OCI-LY1 (cell line): ENCODE results near the gene MRPL54.

Experiments used
- H2AFZ ChIP-seq: fragments of 200-600 bp; sonication (generic), shearing (Covaris generic); 2 replicates; pipeline ENCODE4 v1.6.0; 2014; ENCODE audit warnings: antibody characterized with exemption, mild to moderate bottlenecking, low read length
- H3F3A ChIP-seq: fragments of 200-600 bp; sonication (generic), shearing (Covaris generic); 2 replicates; pipeline ENCODE4 v1.6.0; 2014; ENCODE audit warnings: mild to moderate bottlenecking, antibody characterized with exemption, low read length, moderate library complexity; ENCODE audit not compliant: insufficient read depth
- H3K27ac ChIP-seq: fragments of 200-600 bp; sonication (generic); 2 replicates; pipeline ENCODE4 v1.5.1; 2014; ENCODE audit warnings: low read length, mixed run types, mild to moderate bottlenecking, low read depth; ENCODE audit not compliant: poor library complexity, severe bottlenecking
- H3K27me3 ChIP-seq: fragments of 200-600 bp; sonication (generic); 2 replicates; pipeline ENCODE4 v1.6.0; 2014; ENCODE audit warnings: antibody characterized with exemption, mild to moderate bottlenecking, low read length, moderate library complexity; ENCODE audit not compliant: insufficient read depth
- H3K36me3 ChIP-seq: fragments of 200-600 bp; sonication (generic); 2 replicates; pipeline ENCODE4 v1.6.1; 2014; ENCODE audit warnings: mild to moderate bottlenecking, antibody characterized with exemption, low read length, moderate library complexity, mixed read lengths; ENCODE audit not compliant: insufficient read depth
- H3K4me1 ChIP-seq: fragments of 200-600 bp; sonication (generic); 2 replicates; pipeline ENCODE4 v1.5.1; 2014; ENCODE audit warnings: mild to moderate bottlenecking, low read length, moderate library complexity; ENCODE audit not compliant: insufficient read depth, severe bottlenecking
- H3K4me2 ChIP-seq: fragments of 200-600 bp; sonication (generic), shearing (Covaris generic); 2 replicates; pipeline ENCODE4 v1.6.1; 2014; ENCODE audit warnings: low read length
- H3K4me3 ChIP-seq: fragments of 200-600 bp; sonication (generic); 2 replicates; pipeline ENCODE4 v1.5.1; 2014; ENCODE audit warnings: low read length, low read depth, mild to moderate bottlenecking, mixed read lengths; ENCODE audit not compliant: poor library complexity, severe bottlenecking
- H3K79me2 ChIP-seq: fragments of 200-600 bp; shearing (Covaris generic); 2 replicates; pipeline ENCODE4 v1.6.1; 2016; ENCODE audit warnings: mixed run types, low read length, mixed read lengths; ENCODE audit not compliant: insufficient read depth
- H3K9ac ChIP-seq: fragments of 200-600 bp; sonication (generic), shearing (Covaris generic); 2 replicates; pipeline ENCODE4 v1.6.1; 2014; ENCODE audit warnings: mild to moderate bottlenecking, low read length, mixed read lengths
- H3K9me2 ChIP-seq: fragments of 200-600 bp; sonication (generic), shearing (Covaris generic); 2 replicates; pipeline ENCODE4 v1.6.1; 2014; ENCODE audit warnings: low read depth, mild to moderate bottlenecking, low read length, mixed read lengths
- H3K9me3 ChIP-seq: fragments of 200-600 bp; shearing (Covaris generic); 2 replicates; pipeline ENCODE4 v1.6.1; 2014; ENCODE audit warnings: low read length, mixed read lengths
- H4K20me1 ChIP-seq: fragments of 200-600 bp; sonication (generic), shearing (Covaris generic); 2 replicates; pipeline ENCODE4 v1.6.0; 2016; ENCODE audit warnings: mild to moderate bottlenecking, low read length; ENCODE audit not compliant: insufficient read depth
- CTCF ChIP-seq: fragments of 200-600 bp; sonication (generic), shearing (Covaris generic); IDR thresholded peaks from 2 replicates; pipeline ENCODE4 v1.5.1; 2017; ENCODE audit warnings: mild to moderate bottlenecking, antibody characterized with exemption, low read length, moderate library complexity, mixed read lengths
- EZH2 ChIP-seq: fragments of 200-600 bp; sonication (generic), shearing (Covaris generic); IDR thresholded peaks from 2 replicates; pipeline ENCODE4 v1.8.0; 2017; ENCODE audit warnings: borderline replicate concordance, mixed run types, mild to moderate bottlenecking, antibody characterized with exemption, low read length, moderate library complexity, mixed read lengths

The MRPL54 gene

GRCh38 chr19:3801412-3802096 lies 39.1 kb downstream of the MRPL54 start:
- Histone ChIP-seq H3K4me1 (no peaks in the 10 kb centered on the region), H3K9ac (no peak overlapping the region), H3K27me3 (no peaks in the 10 kb centered on the region; the same call in 1 of the 2 replicates), H4K20me1 (no peaks in the 10 kb centered on the region), H3K79me2 (no peaks in the 10 kb centered on the region), H3K4me2 (no peak overlapping the region), H3K9me3 (peaks cover 2% of the 10 kb centered on the region; the same call in 1 of the 2 replicates), H3K4me3 (no peak overlapping the region), H3K27ac (no peak overlapping the region), H3K36me3 (no peaks in the 10 kb centered on the region), H3K9me2 (no peaks in the 10 kb centered on the region), H3F3A (no peaks in the 10 kb centered on the region), H2AFZ (no peak overlapping the region)
- no peak for TF ChIP-seq EZH2
- TF ChIP-seq CTCF: no peak

GRCh38 chr19:3803114-3803888 lies 40.8 kb downstream of the MRPL54 start:
- Histone ChIP-seq H3K4me2 (no peak overlapping the region), H2AFZ (no peak overlapping the region), H3F3A (no peaks in the 10 kb centered on the region), H3K9ac (no peak overlapping the region), H3K9me2 (no peaks in the 10 kb centered on the region), H3K4me3 (no peak overlapping the region), H3K27me3 (no peaks in the 10 kb centered on the region; the same call in 1 of the 2 replicates), H3K9me3 (no peaks in the 10 kb centered on the region), H3K4me1 (no peaks in the 10 kb centered on the region), H3K36me3 (no peaks in the 10 kb centered on the region), H4K20me1 (no peaks in the 10 kb centered on the region), H3K79me2 (no peaks in the 10 kb centered on the region), H3K27ac (no peak overlapping the region)
- TF ChIP-seq EZH2 (no peak), CTCF (no peak)

- Histone ChIP-seq H2AFZ (no peak overlapping the region), H3F3A (no peaks in the 10 kb centered on the region), H4K20me1 (no peaks in the 10 kb centered on the region), H3K27ac (no peak overlapping the region), H3K79me2 (no peaks in the 10 kb centered on the region), H3K9me2 (no peaks in the 10 kb centered on the region), H3K36me3 (no peaks in the 10 kb centered on the region), H3K27me3 (no peaks in the 10 kb centered on the region; the same call in 1 of the 2 replicates), H3K9ac (no peak overlapping the region), H3K9me3 (no peaks in the 10 kb centered on the region), H3K4me3 (no peak overlapping the region), H3K4me1 (no peaks in the 10 kb centered on the region), H3K4me2 (no peak overlapping the region)
- TF ChIP-seq CTCF: no peak
- no peak for TF ChIP-seq EZH2
Measured at GRCh38 chr19:3803986-3804385, 41.5 kb downstream of the MRPL54 start.
